ENCODE data around the gene PGBD4.

- no peak for TF ChIP-seq CTCF (IDR thresholded peaks at IDR 0.05)
- TF ChIP-seq ZFX (IDR thresholded peaks at IDR 0.05; ENCODE audit: borderline replicate concordance): no peak
Measured at GRCh38 chr15:34132881-34133280, 31.0 kb downstream of the PGBD4 start.

All from 22Rv1 (cell line).